ENCODE measurements around the gene ACP2.
A peak's percentile ranks its signal among the peaks of the same experiment; 100 is the strongest.

Gene ACP2

GRCh38 chr11:47268448-47269001, 19.9 kb upstream of the ACP2 start:
- no peak for DNase-seq

- DNase-seq: no peak
These were observed 19.3 kb upstream of the ACP2 start for GRCh38 chr11:47267876-47268275.

DNA sequence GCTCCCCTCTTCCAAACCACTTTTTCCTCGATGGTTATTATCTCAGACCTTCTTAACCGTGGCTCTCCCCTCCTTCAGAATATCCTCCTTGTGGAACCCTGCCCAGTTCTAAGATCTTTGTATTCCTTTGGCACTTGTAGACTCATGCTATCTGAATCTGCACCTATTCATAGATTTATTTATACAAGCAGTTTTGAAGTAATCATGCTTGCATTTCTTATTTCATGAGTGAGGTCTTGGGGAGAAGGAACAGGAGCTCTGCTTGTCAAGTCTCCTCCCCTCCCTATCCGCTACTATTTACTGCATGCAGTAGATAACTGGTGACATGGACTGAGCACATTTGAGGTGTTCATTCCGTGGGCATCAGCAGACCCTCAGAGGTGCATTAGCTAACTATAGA, 15.9 kb upstream of the ACP2 start:
- DNase-seq: no peak

- DNase-seq: no peak
These were observed 15.5 kb upstream of the ACP2 start for GRCh38 chr11:47264119-47264518.

DNA sequence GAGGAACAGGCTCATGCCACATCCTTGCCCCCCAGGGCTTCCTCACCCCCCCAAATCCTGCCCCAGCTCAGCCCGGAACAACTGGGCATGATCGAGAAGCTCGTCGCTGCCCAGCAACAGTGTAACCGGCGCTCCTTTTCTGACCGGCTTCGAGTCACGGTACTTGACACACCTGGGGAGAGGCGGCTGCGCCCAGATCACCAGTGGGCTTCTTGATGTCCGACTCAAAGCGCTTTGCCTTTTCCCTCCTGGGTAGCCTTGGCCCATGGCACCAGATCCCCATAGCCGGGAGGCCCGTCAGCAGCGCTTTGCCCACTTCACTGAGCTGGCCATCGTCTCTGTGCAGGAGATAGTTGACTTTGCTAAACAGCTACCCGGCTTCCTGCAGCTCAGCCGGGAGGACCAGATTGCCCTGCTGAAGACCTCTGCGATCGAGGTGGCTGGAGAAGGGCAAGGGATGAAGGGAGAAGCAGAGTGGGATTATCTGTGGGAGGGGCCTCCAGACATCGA, 12.7 kb upstream of the ACP2 start:
- peak; percentile 8 for DNase-seq

GRCh38 chr11:47260366-47260765, 11.8 kb upstream of the ACP2 start:
- no peak for DNase-seq

- no peak for DNase-seq
These were observed 10.8 kb upstream of the ACP2 start for GRCh38 chr11:47259232-47259977.

- DNase-seq: no peak
These were observed 9.8 kb upstream of the ACP2 start for GRCh38 chr11:47258317-47258902.

DNA sequence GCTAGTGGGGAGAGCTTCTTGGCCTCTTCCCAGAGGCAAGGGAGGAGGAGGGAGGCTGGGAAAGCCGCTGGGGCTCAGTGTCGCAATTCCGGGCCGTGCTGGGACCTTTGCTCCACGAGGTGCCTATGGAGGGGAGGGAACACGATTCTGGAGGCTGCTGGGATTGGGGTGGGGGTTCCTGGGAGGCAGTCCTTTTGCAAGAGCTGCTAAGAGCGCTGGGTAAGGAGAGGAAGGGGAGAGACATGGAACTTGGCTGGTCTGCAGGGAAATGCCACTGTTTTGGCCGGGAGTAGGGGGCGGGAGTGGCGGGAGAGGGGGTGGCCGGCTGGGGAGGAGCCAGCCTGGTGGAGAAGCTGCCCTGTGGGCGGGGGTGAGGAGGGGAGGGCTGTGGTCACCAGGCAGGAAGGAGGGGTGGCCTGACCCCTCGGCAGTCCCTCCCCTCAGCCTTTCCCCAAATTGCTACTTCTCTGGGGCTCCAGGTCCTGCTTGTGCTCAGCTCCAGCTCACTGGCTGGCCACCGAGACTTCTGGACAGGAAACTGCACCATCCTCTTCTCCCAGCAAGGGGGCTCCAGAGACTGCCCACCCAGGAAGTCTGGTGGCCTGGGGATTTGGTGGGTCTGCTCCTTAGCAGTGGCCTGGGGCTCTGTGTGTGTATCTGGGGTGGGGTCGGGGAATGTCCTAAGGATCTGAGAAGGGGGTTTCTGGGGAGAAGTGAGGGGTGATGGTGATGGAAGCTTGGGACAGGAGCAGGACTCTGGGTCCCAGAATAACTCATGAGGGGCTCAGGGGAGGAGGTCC, 9.1 kb upstream of the ACP2 start, which contains the start of gene NR1H3:
TSS of gene NR1H3 (plus strand) at position 480 of the 800 bp plus-strand sequence. CDS start 1,221 bp downstream, outside the sequence.
- peak; percentile 54 for DNase-seq

GRCh38 chr11:47257177-47257516, 8.5 kb upstream of the ACP2 start:
- no peak for DNase-seq

GRCh38 chr11:47256374-47256773, 7.8 kb upstream of the ACP2 start:
- DNase-seq: no peak

DNA sequence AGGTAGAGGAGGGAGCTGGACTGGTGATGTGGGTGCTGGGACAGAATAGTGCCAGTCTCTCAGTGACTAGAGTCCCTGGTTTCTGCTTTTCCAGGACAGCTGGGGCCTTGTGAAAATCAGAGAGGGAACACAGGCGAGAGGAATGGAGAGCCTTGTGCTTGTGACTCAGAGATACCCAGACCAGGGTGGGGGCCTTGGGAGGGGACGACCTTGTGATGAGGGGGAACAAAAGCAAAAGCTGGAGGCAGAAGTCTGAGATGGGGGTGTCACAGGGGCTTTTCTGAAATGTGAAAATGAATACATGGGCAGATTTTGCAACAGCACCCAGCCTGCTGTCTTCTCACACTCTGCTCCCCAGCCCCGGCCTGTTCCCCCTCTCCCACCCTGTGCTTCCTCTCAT, 5.8 kb upstream of the ACP2 start:
- no peak for DNase-seq

- no peak for DNase-seq
These were observed 5.0 kb upstream of the ACP2 start for GRCh38 chr11:47253660-47254059.

- DNase-seq: no peak
These were observed 3.1 kb upstream of the ACP2 start for GRCh38 chr11:47251751-47252150.

DNA sequence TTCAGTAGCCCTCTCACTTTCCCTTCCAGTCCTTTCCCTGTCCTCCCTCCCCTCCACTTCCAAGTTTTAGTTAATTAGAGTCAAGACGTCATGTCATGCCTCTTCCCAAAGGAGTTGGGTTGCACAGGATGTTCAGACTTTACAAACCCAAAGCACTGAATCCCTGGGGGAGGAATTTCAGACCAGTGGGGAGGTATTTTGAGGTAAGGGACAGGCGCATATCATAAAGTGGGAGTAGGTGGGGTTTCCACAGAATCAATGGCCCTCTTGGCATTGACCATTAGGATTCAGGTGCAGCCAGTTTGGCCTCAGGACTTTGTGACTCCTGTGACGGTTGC, 733 bp upstream of the ACP2 start:
- DNase-seq: no peak

DNA sequence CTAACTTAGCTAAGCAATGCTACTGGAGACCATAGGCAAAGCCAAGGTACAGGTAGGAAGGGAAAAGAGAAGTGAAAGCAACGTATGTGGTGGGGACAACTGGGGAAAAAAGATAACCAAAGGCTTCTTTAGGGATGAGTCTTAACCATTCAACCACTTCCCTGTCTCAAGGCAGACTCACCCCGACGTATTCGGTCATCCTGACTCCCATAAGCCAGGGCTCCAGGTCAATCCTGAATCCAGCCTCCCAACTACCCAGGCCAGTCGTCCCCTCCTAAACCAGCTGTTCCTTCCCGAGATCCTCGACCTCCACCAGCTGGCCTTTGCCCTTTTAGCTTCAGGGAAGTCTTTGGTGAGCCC, 330 bp downstream of the ACP2 start:
- no peak for DNase-seq

DNA sequence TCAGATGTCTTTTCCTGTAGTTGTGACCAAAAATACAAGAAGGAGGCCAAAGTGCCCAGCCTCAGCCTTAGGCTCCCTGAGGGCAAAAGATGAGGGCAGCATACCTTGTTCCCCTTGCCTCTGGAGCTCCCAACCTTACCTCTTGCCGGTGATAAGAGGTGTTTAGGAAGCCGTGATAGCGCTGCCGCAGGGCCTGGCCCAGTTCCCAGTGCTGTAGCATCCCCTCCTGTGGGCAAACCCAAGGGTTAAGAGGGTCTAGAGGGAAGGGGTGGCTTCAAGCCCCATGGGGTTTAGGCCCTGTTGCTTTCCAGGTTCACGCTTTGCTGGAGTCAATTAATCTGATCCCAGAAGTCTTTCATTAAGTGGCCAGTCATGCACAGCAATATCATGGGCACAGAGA, 1.1 kb downstream of the ACP2 start:
- DNase-seq: no peak

GRCh38 chr11:47245611-47246357, 2.8 kb downstream of the ACP2 start:
- no peak for DNase-seq

GRCh38 chr11:47244448-47245350, 3.9 kb downstream of the ACP2 start:
- no peak for DNase-seq

DNA sequence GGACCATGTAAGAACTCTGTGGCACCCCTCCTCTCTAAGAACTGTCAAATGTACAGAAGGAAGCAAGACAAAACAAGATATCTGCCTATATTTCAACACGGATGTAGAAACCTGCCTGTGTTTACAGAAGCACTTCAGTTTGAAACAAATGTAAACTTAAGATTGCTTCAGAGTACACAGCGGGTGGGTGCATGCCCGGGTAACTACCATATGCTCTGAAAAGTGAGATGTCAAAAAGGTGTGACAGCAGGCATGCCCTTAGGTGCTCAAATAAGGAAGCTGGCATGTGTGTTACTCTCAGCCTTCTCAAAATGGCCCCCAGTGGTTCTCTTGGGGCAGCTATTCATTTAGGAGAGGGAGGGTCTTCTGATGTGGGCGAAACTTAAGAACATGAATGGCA, 5.2 kb downstream of the ACP2 start:
- DNase-seq: no peak

- DNase-seq: no peak
These were observed 5.9 kb downstream of the ACP2 start for GRCh38 chr11:47242596-47243192.

Measured in retina (tissue), 1 donor.